ENCODE results near the gene SPDYC. TPM values are rescaled to one million over a fixed set of nuclear protein-coding genes. Genes with fewer than 3 reads are reported as not detected.

SPDYC gene
- total and polyA plus RNA-seq, 2 of the 13 experiments (the other 11 are each of a cell fraction or from before 2014, with no cell fraction given), result 0.15 to 0.33 TPM

DNA sequence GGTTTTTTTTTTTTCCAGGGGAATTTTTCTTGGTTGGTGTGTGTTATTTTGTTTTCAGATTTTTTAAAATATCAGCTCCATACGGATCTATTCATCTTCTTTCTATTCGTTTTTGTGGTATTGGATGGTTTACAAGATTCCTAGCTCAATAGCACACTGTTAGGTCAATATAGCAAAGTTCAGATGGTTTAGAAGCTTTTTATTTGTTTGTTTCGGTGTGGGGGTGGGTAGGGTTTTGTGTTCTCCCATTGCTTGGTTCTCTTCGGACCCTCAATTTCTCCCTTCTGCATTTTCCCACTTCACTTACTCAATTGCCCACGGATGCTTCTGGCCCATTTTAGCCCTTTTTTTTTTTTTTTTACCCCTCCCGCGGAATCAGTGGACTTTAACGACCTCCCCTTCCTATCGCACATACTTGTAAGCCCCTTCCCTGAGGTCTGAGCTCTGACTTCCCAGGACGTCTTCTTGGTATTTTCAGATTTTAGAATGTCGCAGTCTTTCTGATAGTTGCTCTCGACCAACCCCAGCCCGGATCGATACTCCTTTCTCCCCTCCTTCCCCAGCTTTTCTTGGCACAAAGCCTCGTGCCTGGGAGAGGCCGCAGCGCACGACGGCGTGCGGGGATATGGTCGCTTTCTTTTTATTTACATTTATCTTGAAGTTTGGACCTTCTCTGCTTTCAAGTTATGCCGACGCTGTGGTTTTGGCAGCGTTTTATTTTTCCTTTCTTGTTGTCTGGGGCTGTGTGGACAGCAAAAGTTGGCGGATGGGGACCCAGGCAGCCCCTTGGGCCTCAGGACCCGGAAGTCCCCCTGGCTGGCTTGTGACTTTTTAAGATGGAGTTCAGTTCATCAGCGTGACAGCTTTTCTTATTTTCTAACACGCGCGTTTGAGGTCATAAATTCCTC is 4.4 kb upstream of the SPDYC start (continued):
- no peak for TF ChIP-seq ZNF142 (CRISPR knock-in tag; IDR thresholded peaks at IDR 0.05)
- TF ChIP-seq FOSL1 (CRISPR knock-in tag; IDR thresholded peaks at IDR 0.05; ENCODE audit: borderline replicate concordance), result no peak
- TF ChIP-seq ZNF562 (CRISPR knock-in tag; IDR thresholded peaks at IDR 0.05; ENCODE audit: borderline replicate concordance), result no peak
- TF ChIP-seq ZNF724P (CRISPR knock-in tag; IDR thresholded peaks at IDR 0.05; ENCODE audit: borderline replicate concordance), result peak; percentile 50; the same call in 1 of the 2 replicates
- no peak for TF ChIP-seq ZXDC (CRISPR knock-in tag; IDR thresholded peaks at IDR 0.05)
- TF ChIP-seq ZNF20 (CRISPR knock-in tag; IDR thresholded peaks at IDR 0.05), result no peak
- TF ChIP-seq UBTF (CRISPR knock-in tag; IDR thresholded peaks at IDR 0.05), result no peak
- TF ChIP-seq ARNT (IDR thresholded peaks at IDR 0.05), result no peak
- TF ChIP-seq ZNF550 (CRISPR knock-in tag; IDR thresholded peaks at IDR 0.05; ENCODE audit: borderline replicate concordance), result no peak
- no peak for TF ChIP-seq ZNF790 (CRISPR knock-in tag; IDR thresholded peaks at IDR 0.05; ENCODE audit: borderline replicate concordance)
- TF ChIP-seq ZNF296 (CRISPR knock-in tag; conservative IDR thresholded peaks at IDR 0.05), result no peak
- no peak for TF ChIP-seq ZC3H4 (CRISPR knock-in tag; IDR thresholded peaks at IDR 0.05; ENCODE audit: borderline replicate concordance)
- peak; percentile 39; the same call in 1 of the 2 replicates for TF ChIP-seq ZNF772 (CRISPR knock-in tag; IDR thresholded peaks at IDR 0.05)
- no peak for TF ChIP-seq SKIL (CRISPR knock-in tag; IDR thresholded peaks at IDR 0.05; ENCODE audit: borderline replicate concordance)

All from HepG2 (cell line).